GM12892 (cell line): ENCODE measurements around the gene UCK2.

Experiments
- DNase-seq: peaks from one replicate; pipeline ENCODE4 v3.0.0; 2011; ENCODE audit not compliant: insufficient read length
- FAIRE-seq: peaks from 2 replicates; lab custom pipeline; 2011; peaks lifted over from hg19 to GRCh38; lab: Jason Lieb, UNC
- POLR2A ChIP-seq: IDR thresholded peaks from 2 replicates; pipeline ENCODE4 v1.6.1; 2011; ENCODE audit warnings: low read depth, low read length, control low read depth
- POLR2AphosphoS5 ChIP-seq: IDR thresholded peaks from 2 replicates; pipeline ENCODE4 v1.6.1; 2011; ENCODE audit warnings: low read depth, low read length, control low read depth
- TAF1 ChIP-seq: IDR thresholded peaks from 2 replicates; pipeline ENCODE4 v1.6.1; 2011; ENCODE audit warnings: low read depth, mild to moderate bottlenecking, control low read depth, low read length, borderline replicate concordance

UCK2 gene

DNA sequence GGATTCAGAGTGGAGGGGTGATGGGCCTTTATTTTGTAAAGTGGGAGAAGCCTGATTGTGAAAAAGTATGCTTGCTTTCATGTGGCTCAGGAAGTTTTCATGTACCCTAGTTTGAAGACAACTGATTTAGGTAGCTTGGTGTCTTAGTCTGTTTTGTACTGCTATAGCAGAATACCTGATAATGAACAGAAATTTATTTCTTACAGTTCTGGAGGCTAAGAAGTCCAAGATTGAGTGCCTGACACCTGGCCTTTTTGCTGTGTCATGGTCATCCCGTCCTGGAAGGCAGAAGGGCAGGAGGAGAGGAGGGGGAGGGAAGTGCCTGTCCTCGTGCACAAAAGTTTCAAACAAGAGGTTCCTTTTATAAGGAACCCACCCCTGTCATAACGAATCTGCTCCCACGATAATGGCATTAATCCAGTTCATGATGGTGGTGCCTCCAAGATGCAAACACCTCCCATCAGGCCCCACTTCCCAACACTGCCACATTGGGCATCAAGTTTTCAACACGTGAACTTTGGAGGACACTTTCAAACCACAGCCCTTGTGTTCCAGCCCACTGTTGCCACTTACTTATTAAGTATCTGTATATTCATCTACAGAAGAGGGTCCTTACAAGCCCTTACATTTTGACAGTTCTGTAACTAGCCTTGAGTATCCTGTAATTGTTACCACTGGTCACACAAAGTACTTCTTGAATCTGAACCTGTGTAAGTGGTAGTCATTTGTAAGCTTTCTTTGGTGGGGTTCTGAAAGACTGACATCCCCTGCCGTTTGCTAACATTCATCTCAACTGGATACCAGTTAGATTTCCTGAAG lies 9.5 kb downstream of the UCK2 start:
- TF ChIP-seq POLR2A (no peak), TAF1 (no peak), POLR2AphosphoS5 (no peak)
- FAIRE-seq (no peak), DNase-seq (no peak)

DNA sequence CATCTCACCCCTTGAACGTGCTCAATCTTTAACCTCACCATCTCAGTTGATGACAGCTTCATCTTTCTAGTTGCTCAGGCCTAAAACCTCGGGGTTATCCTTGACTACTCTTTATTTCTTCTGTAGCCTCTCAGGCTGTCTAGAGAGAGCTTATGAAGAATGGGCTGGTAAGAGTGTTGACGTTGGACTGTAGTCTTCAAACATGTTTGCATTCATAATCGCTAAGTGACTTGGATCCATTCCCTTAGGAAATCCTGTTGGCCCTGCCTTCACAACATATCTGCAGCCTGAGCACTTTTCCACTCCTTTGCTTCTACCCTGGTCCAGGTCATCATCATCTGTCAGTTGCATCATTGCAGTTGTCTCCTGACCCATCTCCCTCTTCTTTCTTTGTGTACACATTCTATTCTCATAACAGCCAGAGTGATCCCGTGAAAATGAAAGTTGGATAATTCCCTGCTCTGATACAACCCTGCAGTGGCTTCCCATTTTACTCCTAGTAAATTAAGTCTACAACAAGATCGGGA lies 10.5 kb downstream of the UCK2 start:
- DNase-seq (no peak), FAIRE-seq (no peak)
- TF ChIP-seq TAF1, result no peak
- no peak for TF ChIP-seq POLR2AphosphoS5
- TF ChIP-seq POLR2A, result no peak

DNA sequence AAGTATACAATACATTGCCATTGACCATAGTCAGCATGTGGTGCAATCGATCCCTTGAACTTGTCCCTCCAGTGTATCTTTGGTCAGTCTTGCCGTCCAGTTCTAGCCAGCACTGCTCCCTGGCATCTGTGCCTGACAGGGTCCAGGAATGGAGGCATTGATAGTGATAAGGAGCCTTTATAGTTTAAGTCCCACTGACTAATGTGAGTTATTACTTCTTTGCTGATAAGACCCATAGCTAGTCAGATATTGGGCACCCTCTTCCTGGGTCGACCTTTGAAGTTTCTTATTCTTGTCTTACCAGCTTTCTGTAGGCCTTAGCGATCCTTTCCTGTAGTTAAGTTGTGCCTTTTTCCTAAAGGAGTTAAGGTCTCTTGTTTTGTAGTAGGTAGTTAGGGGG lies 13.0 kb downstream of the UCK2 start:
- DNase-seq (no peak), FAIRE-seq (no peak)
- TF ChIP-seq TAF1 (no peak), POLR2A (no peak), POLR2AphosphoS5 (no peak)

DNA sequence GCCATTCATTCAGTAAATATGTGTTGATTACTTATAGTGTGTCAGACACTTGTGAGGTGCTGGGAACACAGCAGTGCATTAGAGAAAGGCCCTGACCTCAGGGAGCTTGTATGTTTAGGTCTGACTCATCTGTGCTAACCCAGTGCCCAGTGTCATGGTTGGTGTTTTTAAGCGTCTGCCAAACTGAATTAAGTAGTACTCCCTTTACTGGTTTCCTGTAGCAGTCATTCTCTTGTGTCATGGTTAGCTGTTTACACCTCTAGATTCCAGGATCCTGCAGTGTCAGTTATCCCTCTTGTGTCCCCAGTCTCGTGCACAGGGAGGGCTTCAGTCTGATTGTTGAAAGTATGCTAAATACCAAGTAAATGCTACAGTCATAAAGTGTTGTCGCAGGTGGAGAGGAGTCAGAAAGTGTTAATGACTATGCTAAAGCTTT lies 14.2 kb downstream of the UCK2 start:
- FAIRE-seq (no peak), DNase-seq (no peak)
- no peak for TF ChIP-seq POLR2AphosphoS5
- TF ChIP-seq TAF1, result no peak
- no peak for TF ChIP-seq POLR2A

DNA sequence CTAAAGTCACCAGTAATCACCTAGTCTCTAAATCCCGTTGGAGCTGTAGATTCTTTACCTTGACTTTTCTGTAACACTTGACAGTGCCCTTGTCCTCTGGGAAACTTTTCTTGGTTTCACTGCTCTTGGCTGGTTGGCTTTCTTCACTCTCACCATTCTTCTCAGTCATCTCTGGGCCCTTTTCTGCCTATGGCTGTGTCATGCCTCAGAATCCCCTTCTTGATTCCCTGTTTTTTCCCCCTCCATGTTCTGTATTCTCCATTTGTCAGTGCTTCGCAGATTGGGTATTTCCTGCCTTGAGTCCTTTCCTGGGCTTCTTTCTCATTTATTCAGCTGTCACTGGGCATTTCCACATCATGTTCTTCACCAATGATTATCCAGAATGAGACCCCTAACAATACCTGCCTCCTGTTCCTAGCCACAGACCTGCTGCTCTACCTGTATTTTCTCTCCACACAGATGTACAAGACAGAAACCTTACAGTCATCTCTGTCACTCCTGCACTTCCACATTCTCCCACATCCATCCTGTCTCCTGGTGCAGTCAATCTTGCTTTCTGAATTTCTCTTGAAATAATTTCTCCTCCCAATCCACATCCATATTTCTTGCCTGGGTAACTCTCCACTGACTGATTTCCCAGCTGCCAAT lies 14.7 kb downstream of the UCK2 start:
- TF ChIP-seq TAF1 (no peak), POLR2AphosphoS5 (no peak), POLR2A (no peak)
- no peak for DNase-seq
- peak; percentile 53 for FAIRE-seq

DNA sequence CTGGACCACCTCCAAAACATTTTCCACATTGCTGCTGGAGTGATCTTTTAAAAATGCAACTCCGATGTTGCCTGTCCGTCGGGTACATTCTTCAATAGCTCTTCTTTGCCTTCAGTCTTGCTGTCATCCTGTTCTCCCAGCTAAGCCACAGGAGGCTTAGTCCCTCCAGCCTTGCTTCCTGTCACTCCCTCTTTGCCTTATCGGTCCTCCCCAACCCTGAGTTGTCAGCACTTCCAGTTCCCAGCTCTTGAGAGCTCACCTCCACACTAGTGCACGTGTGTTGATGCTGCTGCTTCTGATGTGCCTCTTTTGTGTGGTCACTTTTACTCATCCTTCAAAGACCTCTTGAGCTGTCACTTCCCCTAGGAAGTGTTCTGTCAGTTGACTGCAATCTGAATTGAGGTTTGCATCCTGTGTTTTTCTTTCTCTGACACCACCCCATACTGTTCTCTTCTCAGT lies 15.3 kb downstream of the UCK2 start:
- FAIRE-seq (peak; percentile 82), DNase-seq (no peak)
- TF ChIP-seq TAF1 (no peak), POLR2A (no peak), POLR2AphosphoS5 (no peak)

DNA sequence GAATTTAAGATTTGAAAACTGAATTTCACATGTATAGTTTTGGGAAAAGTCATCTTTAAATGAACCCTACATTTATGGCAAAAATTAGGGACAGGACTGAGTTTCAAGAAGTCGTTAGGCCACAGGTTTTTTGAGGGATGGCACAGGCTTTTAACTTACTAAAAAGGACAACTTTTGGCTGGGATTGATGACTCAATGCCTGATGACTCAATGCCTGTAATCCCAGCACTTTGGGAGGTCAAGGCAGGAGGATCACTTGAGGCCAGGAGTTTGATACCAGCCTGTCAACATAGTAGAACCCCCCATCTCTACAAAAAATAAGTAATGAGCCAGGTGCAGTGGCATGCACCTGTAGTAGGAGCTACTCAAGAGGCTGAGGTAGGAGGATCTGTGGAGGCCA lies 15.9 kb downstream of the UCK2 start:
- FAIRE-seq, result no peak
- TF ChIP-seq POLR2AphosphoS5 (no peak), TAF1 (no peak), POLR2A (no peak)
- no peak for DNase-seq

DNA sequence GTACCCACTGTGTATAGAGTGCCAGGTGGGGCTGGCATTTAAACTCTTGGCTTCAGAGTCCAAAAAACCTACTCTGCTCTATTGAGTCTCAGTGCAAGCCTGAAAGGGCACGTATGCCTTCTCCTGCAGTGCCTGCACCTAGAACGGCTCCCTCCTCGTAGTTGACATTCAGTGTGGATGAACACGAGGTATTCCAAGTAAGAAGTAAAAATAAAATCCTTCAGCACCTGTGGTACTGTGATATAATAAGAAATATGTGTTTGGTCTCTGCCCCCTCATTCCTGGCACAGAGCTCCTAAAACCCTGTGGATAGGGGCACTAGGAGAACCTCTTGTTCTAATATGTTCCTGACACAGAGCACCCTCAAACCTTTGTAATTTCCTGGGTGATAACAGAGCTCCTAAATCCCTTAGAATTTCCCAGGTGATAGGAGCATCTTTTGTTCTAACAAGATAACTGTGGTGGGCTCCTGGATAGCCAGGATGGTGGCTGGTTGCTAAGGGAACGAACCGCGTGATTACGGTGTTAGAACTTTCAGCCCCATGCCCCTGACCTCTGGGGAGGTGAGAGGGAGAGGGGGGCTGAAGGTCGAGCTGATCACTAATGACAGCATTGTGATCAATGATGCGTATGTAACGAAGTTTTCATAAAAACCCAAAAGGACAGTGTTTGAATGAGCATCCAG lies 16.8 kb downstream of the UCK2 start:
- FAIRE-seq, result no peak
- TF ChIP-seq POLR2AphosphoS5 (no peak), POLR2A (no peak), TAF1 (no peak)
- DNase-seq, result no peak

DNA sequence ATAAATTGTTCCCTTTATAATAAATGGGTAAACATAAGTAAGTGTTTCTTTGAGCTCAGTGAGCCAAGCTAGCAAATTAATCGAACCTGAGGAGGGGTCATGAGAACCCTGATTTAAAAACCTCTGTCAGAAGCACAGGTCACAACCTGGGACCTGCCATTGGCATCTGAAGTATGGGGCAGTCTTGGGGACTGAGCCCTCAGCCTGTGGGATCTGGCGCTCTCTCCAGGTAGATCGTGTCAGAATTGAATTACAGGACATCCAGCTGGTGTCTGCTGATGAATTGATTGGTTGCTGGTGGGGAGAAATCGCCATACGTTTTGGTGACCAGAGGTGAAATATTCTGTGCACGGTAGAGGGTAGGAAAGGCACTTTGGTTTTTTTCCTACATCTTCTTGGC lies 17.5 kb downstream of the UCK2 start:
- TF ChIP-seq POLR2A (no peak), TAF1 (no peak), POLR2AphosphoS5 (no peak)
- no peak for FAIRE-seq
- no peak for DNase-seq

DNA sequence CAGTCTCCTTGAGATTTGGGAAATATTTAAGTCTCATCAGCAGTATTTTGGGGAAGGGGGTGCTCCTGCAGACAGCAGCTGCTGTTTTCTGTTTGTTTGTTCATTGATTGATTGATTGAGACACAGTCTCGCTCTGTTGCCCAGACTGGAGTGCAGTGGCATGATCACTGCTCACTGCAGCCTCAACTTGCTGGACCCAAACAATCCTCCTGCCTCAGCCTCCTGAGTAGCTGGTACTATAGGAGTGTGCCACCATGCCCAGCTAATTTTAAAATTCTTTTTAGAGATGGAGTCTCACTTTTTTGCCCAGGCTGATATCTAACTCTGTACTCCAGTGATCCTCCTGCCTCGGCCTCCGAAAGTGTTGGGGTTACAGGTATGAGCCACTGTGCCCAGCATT lies 18.2 kb downstream of the UCK2 start:
- TF ChIP-seq POLR2AphosphoS5, result no peak
- no peak for TF ChIP-seq POLR2A
- no peak for TF ChIP-seq TAF1
- DNase-seq (no peak), FAIRE-seq (no peak)

DNA sequence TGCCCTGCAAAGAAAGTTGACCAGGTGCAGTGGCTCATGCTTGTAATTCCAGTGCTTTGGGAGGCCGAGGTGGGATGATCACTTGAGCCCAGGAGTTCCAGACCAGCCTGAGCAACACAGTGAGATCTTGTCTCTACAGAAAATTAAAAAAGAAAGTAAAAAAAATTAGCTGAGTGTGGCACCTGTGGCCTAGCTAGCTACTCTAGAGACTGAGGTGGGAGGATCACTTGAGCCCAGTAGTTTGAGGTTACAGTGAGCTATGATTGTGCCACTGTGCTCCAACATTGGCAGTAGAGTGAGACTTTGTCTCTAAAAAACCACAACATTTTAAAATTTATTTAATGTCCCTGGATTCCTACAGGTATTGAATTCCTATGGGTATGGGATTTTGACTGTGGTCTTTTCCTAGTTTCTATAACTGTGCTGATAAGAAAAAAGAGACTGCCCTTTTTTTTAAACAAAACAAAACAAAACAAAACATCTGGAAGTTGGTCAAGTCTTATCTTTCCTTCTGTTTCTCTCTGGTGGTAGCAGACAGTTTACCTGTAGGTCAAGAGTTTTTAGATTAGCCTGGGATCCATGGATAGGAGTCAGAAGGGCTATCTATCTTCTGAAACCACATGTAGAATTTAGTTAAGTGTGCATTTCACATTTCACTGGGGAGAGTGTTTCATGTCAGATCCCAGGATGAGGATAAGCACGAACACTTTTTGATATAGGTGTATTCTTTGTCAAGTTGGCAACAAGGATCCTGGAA lies 18.8 kb downstream of the UCK2 start:
- FAIRE-seq (no peak), DNase-seq (no peak)
- TF ChIP-seq TAF1 (no peak), POLR2A (no peak), POLR2AphosphoS5 (no peak)
